HCT116 (cell line): ENCODE measurements around the gene UTP11. TPM values are rescaled to one million over a fixed set of nuclear protein-coding genes. Genes with fewer than 3 reads are reported as not detected.

Experiments used
- ATAC-seq: fragments of 200-7000 bp; cut with Tn5 transposase; 2 replicates; pipeline ENCODE4 v1.9.1; 2020; ENCODE audit warnings: mild to moderate bottlenecking, moderate library complexity
- BruUV-seq: library from RNA; stranded (reverse); fragments of 400-500 nt; replicated peaks from 2 replicates; lab custom pipeline; 2021; lab: Mats Ljungman, UMichigan
- CTCF ChIA-PET: fragments of 300-600 bp; sonication (Branson Sonifier 250); formaldehyde crosslinking; loops from one replicate; lab custom pipeline; 2021; ENCODE audit warnings: antibody characterized with exemption; lab: Charles Lee
- POLR2A ChIA-PET: fragments of 300-600, 350-600 bp; sonication (Branson Sonifier 250); formaldehyde crosslinking; loops from one replicate; lab custom pipeline; 2021; ENCODE audit warnings: antibody characterized with exemption; lab: Charles Lee
- RAD21 ChIA-PET, 2 experiments: fragments of 300-600 bp; sonication (Branson Sonifier 250); formaldehyde crosslinking; loops; one replicate each; lab custom pipeline; 2023; ENCODE audit warnings: low total read pairs in 2 of 2; ENCODE audit not compliant: uncharacterized antibody in 2 of 2, unreplicated experiment in 2 of 2, low non-redundant PET in 1 of 2; lab: Charles Lee
- DNase-seq: peaks from one replicate; pipeline ENCODE4 v3.0.0-alpha.2; 2010; ENCODE audit warnings: low read depth, low spot score
- H2AFZ ChIP-seq: fragments of 200-600 bp; shearing (Covaris generic), sonication (generic); 2 replicates; pipeline ENCODE4 v1.6.1; 2017; ENCODE audit warnings: low read depth, mixed run types, mixed read lengths, antibody characterized with exemption, low read length; ENCODE audit not compliant: poor library complexity, severe bottlenecking
- H3K27ac ChIP-seq: 2 replicates; pipeline ENCODE4 v1.5.1; 2012; ENCODE audit warnings: low read depth, low read length
- H3K27me3 ChIP-seq: fragments of 200-600 bp; sonication (generic); 2 replicates; pipeline ENCODE4 v1.6.1; 2016; ENCODE audit warnings: mixed run types, low read length, mixed read lengths; ENCODE audit not compliant: insufficient read depth
- H3K36me3 ChIP-seq, 2 experiments: fragments of 200-500 bp in 1 of 2; fragments of 200-600 bp in 1 of 2; sonication (Bioruptor generic) in 1 of 2; sonication (generic) in 1 of 2; 2 replicates each; pipeline versions ENCODE4 v1.5.1 to v1.6.1; 2014 to 2016; ENCODE audit warnings: low read length in 2 of 2, inconsistent platforms in 1 of 2, mixed read lengths in 1 of 2, mixed run types in 1 of 2; ENCODE audit not compliant: insufficient read depth in 2 of 2, control insufficient read depth in 1 of 2
- H3K4me1 ChIP-seq, 2 experiments: fragments of 200-600 bp in 1 of 2; sonication (generic) in 1 of 2; 2 replicates each; pipeline versions ENCODE4 v1.5.1 to v1.6.1; 2012 to 2017; ENCODE audit warnings: low read length in 2 of 2, inconsistent platforms in 1 of 2, mild to moderate bottlenecking in 1 of 2, mixed read lengths in 1 of 2, mixed run types in 1 of 2, moderate library complexity in 1 of 2; ENCODE audit not compliant: insufficient read depth in 2 of 2, control insufficient read depth in 1 of 2
- H3K4me2 ChIP-seq: fragments of 200-600 bp; sonication (generic); 2 replicates; pipeline ENCODE4 v1.6.1; 2017; ENCODE audit warnings: mixed run types, low read length, mixed read lengths
- H3K4me3 ChIP-seq, 2 experiments: fragments of 200-600 bp in 1 of 2; sonication (generic) in 1 of 2; replicated peaks in 1 of 2; 2 replicates each; pipeline ENCODE4 v1.5.1; 2011 to 2016; ENCODE audit warnings: low read length in 2 of 2, control low read depth in 1 of 2, low read depth in 1 of 2, mild to moderate bottlenecking in 1 of 2, mixed read lengths in 1 of 2, mixed run types in 1 of 2
- H3K79me2 ChIP-seq: fragments of 200-600 bp; sonication (generic); 2 replicates; pipeline ENCODE4 v1.6.1; 2017; ENCODE audit warnings: mild to moderate bottlenecking, mixed run types, low read length, moderate library complexity, mixed read lengths; ENCODE audit not compliant: insufficient read depth
- H3K9ac ChIP-seq: fragments of 200-600 bp; sonication (generic); 2 replicates; pipeline ENCODE4 v1.6.1; 2016; ENCODE audit warnings: low read length, mixed read lengths
- H3K9me2 ChIP-seq: fragments of 200-600 bp; sonication (generic), shearing (Covaris generic); 2 replicates; pipeline ENCODE4 v1.6.1; 2017; ENCODE audit warnings: mixed run types, mild to moderate bottlenecking, moderate library complexity; ENCODE audit not compliant: insufficient read depth
- H3K9me3 ChIP-seq, 2 experiments: fragments of 200-500 bp in 1 of 2; fragments of 200-600 bp in 1 of 2; sonication (Bioruptor generic) in 1 of 2; sonication (generic) in 1 of 2; 2 replicates each; pipeline ENCODE4 v1.6.1; 2014 to 2017; ENCODE audit warnings: low read length in 2 of 2, mixed read lengths in 2 of 2, inconsistent platforms in 1 of 2, low read depth in 1 of 2, mild to moderate bottlenecking in 1 of 2, mixed run types in 1 of 2, moderate library complexity in 1 of 2; ENCODE audit not compliant: control insufficient read depth in 1 of 2, insufficient read depth in 1 of 2
- H4K20me1 ChIP-seq: fragments of 200-600 bp; sonication (generic), shearing (Covaris generic); 2 replicates; pipeline ENCODE4 v1.6.1; 2017; ENCODE audit warnings: mixed run types, mild to moderate bottlenecking, moderate library complexity; ENCODE audit not compliant: insufficient read depth
- CEBPB ChIP-seq: IDR thresholded peaks from 2 replicates; pipeline ENCODE4 v1.6.1; 2012; ENCODE audit warnings: low read depth
- EGR1 ChIP-seq: IDR thresholded peaks from 2 replicates; pipeline ENCODE4 v1.6.1; 2012; ENCODE audit warnings: low read depth
- SIN3A ChIP-seq: IDR thresholded peaks from 2 replicates; pipeline ENCODE4 v1.6.1; 2012; ENCODE audit warnings: low read depth
- TCF7L2 ChIP-seq: IDR thresholded peaks from 2 replicates; pipeline ENCODE4 v1.7.0; 2011; ENCODE audit warnings: borderline replicate concordance, inconsistent platforms; ENCODE audit not compliant: insufficient read depth, insufficient read length; ENCODE audit errors: extremely low read depth
- ZFX ChIP-seq: fragments of 450-650 bp; IDR thresholded peaks from 2 replicates; pipeline ENCODE4 v1.6.1; 2017
- intact Hi-C: fragments of 100-400 bp; cut with micrococcal nuclease; formaldehyde crosslinking; loops from 2 replicates; pipeline ENCODE4 v1.10.0; 2022
- total RNA-seq: library from RNA; stranded (reverse); gene quantifications from one replicate; pipeline ENCODE4 v1.2.1, GENCODE V29; 2021; ENCODE audit not compliant: unreplicated experiment
- TF ChIP-seq, protein P1 (sequence below): IDR thresholded peaks from 2 replicates; pipeline ENCODE4 v1.6.1; 2012
- TF ChIP-seq, protein P2 (sequence below): IDR thresholded peaks from 2 replicates; pipeline ENCODE4 v1.6.1; 2012; ENCODE audit warnings: low read depth

UTP11 gene
- total RNA-seq, 1 experiment from 2014 or later, result 47.5 TPM

DNA sequence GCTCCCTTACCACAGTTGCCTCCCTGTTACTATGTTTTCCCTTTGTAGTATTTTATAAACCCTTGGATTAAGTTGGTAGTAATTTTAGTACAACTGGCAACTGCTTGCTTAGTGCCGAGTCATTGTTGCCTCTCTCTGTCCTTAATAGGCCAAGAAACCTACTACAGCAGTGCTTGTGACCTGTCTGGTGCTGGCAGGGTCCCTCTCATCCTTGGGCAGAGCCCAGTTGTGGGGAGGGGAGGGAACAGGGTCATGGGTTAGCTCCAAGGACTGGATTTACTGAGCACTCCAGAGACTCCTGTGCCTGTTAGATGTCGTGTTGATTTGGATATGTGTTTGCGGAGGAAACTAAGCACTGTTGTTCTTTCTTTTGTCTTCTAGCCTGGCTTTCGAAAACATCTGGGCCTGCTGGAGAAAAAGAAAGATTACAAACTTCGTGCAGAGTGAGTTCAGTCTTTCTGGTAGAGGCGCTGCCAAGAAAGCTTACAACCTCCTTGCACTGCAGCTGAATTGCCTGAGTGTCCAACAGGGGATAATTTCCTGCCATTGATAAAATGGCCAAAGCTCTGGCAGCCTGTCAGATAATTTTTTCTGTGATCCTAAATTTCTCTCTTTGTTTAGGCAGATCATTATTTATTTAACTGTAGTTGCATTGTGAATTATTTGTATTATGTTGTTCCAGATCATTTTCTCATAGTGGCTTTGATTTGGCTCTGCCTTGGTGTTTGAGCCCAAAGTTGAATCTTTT is 3.6 kb downstream of the UTP11 start:
- no peaks in the 10 kb centered on the region for H3K9me3 ChIP-seq
- POLR2A ChIA-PET, result no interaction called here
- BruUV-seq, result no TSS peak
- H3K27me3 ChIP-seq, result no peaks in the 10 kb centered on the region
- no peak overlapping the region for H2AFZ ChIP-seq
- intact Hi-C loops, result no loop called here
- H3K9ac ChIP-seq, result no peak overlapping the region
- H4K20me1 ChIP-seq, result peaks cover 3% of the 10 kb centered on the region; the same call in 1 of the 2 replicates
- CTCF ChIA-PET, result interaction anchor here (0.6 kb wide), 1 partner anchor 26 kb away, joined by 3 read pairs; no protein-coding TSS in a partner anchor
- H3K9me2 ChIP-seq, result no peaks in the 10 kb centered on the region
- TF ChIP-seq, protein P1, sequence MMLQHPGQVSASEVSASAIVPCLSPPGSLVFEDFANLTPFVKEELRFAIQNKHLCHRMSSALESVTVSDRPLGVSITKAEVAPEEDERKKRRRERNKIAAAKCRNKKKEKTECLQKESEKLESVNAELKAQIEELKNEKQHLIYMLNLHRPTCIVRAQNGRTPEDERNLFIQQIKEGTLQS, result no peak
- TF ChIP-seq SIN3A (no peak), TCF7L2 (no peak), EGR1 (no peak), CEBPB (no peak), ZFX (no peak)
- TF ChIP-seq, protein P2, sequence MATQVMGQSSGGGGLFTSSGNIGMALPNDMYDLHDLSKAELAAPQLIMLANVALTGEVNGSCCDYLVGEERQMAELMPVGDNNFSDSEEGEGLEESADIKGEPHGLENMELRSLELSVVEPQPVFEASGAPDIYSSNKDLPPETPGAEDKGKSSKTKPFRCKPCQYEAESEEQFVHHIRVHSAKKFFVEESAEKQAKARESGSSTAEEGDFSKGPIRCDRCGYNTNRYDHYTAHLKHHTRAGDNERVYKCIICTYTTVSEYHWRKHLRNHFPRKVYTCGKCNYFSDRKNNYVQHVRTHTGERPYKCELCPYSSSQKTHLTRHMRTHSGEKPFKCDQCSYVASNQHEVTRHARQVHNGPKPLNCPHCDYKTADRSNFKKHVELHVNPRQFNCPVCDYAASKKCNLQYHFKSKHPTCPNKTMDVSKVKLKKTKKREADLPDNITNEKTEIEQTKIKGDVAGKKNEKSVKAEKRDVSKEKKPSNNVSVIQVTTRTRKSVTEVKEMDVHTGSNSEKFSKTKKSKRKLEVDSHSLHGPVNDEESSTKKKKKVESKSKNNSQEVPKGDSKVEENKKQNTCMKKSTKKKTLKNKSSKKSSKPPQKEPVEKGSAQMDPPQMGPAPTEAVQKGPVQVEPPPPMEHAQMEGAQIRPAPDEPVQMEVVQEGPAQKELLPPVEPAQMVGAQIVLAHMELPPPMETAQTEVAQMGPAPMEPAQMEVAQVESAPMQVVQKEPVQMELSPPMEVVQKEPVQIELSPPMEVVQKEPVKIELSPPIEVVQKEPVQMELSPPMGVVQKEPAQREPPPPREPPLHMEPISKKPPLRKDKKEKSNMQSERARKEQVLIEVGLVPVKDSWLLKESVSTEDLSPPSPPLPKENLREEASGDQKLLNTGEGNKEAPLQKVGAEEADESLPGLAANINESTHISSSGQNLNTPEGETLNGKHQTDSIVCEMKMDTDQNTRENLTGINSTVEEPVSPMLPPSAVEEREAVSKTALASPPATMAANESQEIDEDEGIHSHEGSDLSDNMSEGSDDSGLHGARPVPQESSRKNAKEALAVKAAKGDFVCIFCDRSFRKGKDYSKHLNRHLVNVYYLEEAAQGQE, result no peak
- H3K4me2 ChIP-seq, result no peak overlapping the region
- peaks cover 82% of the 10 kb centered on the region for H3K79me2 ChIP-seq
- H3K4me3 ChIP-seq, result no peak overlapping the region
- ATAC-seq (no peak), DNase-seq (no peak)
- H3K36me3 ChIP-seq, result peaks cover 37 to 61% of the 10 kb centered on the region in 2 experiments
- H3K27ac ChIP-seq, result peak overlapping the region; percentile 41; the same call in 1 of the 2 replicates
- RAD21 ChIA-PET, result no interaction called here
- peaks cover 13 to 24% of the 10 kb centered on the region in 2 experiments; a peak in 3 of 4 replicates for H3K4me1 ChIP-seq
